ENCODE measurements around the gene PRR12.
"Not testable (repeated sequence)": the region's sequence is repeated elsewhere in the genome, so short reads cannot be mapped to it uniquely, and the experiment has no call there.

The PRR12 gene

DNA sequence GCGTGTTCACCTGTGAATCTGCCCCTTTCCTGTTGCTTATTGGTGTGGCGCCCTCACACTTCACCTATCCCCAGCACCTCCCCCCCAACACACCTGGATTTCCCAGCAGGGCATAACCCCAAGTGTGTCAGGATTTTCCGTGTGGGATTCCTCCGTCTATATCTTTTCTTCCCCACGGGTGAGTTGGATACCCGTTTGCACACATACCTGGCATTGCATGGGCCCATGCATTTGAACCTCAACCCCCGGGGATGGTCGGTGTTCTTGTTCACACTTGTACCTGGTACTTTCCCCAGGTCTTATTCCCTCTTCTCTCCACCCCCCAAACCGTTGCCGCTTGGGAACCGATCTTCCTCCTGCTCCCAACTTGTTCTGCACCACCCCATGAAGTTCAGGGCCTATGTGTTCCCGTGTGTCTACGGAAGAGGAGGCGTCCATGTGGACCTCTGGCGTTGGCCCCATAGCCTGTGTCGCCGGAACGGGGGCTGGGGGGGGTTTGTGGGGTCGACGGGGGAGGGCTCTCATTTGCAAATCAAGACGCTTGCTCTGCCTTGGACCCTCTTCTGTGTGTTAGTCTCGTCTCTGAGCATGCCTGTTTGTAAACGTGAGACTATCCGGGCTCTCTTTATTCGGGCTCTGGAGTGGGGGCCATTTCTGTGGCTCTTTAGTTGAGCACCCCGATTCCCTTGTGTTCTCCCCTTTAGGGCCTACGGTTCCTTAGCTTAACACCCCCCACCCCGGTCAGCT is 1.7 kb downstream of the PRR12 start:
- DNase-seq = peak; percentile 21

DNA sequence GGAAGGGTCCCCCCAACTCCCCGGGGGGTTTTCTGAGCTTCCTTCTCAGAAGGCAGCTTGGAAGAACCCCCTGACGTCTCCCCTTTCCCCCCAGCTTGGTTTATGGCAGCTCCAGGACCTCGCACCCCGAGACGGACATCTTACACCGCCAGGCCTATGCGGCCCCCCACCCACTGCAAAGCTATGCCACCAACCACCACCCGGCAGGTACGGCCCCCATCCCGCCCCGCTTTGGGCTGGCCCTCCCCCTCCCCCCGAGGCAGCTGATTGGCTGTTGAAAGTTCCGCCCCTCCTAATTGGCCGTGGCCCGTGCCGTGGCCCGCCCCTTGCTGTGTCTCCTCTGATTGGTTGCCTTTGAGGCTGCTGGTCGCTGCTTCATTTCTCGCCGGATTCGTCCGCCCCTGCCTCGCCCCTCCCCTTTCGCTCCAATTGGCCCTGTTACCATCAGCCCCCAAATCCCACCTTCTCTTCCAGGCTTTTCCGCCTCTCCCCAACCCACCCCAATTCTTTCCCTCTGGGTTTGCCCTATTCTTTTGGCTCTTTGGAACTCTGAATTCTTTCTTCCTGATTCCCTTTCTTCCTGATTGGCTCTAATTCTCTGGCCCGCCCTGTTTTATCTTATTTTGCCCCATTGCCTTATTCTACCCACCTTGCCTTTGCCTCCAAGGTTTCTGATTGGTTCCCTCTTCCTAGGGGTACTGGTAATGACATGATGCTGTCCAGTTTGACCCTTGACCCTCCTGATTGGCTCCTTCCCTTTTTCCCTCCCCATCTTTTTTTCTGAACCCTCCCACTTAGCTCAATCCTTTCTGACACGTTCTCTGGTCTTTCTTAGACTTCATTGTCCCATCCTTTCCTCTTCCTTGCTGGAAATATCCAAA is 2.5 kb downstream of the PRR12 start:
- DNase-seq = peak; percentile 97

DNA sequence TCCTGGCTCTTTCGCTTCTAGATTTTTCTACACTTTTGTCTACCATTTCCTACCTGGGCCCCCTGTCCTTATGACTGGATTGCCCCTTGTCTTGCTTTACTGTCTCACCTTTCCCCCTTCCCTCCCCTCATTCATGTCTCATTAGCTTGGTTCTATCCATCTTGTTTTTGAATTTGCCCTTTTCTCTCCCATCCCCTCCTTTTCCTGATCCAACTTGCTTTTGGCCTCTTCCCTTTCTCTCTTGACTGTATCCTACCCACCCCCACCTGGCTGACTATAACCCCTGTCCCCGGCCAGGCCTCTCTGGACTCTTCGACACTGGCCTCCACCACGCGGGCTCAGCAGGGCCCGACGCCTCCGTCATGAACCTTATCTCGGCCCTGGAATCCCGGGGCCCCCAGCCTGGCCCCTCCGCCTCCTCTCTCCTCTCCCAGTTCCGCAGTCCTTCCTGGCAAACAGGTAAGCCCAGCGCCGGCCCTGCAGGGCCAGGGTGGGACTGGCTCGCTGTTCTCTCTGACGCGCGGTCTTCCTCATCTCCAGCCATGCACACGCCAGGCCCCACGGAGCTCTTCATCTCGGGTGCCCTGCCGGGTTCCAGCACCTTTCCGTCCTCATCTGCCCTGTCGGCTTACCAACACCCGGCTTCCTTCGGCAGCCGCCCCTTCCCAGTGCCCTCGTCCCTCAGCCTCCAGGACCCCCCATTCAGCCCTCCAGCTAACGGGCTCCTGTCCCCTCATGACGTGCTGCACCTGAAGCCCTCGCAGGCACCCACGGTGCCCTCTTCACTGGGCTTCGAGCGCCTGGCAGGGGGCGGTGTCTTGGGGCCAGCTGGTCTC is 3.4 kb downstream of the PRR12 start:
- DNase-seq = no peak

DNA sequence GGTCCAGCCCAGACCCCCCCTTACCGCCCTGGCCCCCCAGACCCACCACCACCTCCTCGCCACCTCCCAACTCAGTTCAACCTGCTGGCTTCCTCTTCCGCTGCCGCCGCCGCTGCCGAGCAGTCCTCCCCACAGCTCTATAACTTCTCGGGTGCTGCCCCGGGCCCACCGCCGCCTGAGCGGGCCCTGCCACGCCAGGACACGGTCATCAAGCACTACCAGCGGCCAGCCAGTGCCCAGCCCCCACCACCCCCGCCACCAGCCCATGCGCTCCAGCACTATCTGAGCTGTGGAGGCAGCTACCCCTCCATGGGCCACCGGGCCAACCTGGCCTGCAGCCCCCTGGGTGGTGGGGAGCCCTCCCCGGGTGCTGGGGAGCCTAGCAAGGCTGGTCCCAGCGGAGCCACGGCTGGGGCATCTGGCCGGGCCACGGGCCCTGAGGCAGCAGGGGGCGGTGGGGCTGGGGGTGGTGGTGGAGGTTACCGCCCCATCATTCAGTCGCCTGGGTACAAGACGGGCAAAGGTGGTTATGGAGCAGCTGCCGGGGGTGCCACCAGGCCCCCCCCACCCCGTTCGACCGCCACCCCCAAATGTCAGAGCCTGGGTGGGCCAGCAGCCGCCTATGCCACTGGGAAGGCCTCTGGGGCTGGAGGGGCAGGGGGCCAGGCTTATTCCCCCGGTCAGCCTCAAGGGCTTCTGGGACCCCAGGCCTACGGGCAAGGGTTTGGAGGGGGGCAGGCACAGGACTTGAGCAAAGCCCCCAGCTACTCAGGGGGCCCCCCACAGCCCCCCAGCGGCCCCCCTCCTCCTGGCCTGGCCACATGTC is 4.2 kb downstream of the PRR12 start:
- DNase-seq = no peak

DNA sequence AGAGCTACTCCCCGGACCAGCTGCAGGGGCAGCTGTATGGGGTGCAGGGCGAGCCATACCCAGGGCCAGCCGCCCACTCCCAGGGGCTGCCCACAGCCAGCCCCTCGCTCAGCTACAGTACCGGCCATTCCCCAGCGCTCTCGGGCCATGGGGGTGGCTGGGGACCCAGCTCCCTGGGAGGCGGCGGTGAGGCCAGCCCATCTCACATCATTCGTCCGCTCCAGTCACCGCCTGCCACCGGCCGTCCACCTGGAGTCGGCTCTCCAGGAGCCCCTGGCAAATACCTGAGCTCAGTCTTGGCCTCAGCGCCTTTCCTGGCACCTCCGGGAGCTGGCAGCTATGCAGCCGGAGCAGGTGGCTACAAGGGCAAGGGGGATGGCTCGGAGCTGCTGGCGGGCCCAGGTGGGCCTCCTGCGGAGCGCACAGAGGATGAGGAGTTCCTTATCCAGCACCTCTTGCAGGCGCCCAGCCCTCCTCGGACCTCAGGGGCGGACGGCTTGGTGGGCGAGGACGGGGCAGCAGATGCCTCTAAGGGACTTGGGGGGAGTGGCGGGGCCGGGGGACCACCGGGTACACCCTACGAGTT is 4.9 kb downstream of the PRR12 start:
- no peak for DNase-seq

DNA sequence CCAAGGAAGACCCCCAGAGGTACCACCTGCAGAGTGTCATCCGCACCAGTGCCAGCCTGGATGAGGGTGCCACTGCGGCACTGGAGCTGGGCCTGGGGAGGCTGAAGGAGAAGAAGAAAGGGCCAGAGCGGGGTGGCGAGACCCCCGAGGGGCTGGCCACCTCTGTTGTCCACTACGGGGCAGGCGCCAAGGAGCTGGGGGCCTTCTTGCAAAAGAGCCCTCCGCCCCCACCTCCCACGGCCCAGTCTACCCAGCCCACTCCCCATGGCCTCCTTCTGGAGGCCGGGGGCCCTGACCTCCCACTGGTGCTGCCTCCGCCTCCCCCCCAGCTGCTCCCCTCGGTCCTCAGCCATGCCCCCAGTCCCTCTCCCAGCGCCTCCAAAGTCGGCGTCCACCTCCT is 5.4 kb downstream of the PRR12 start:
- no peak for DNase-seq

DNA sequence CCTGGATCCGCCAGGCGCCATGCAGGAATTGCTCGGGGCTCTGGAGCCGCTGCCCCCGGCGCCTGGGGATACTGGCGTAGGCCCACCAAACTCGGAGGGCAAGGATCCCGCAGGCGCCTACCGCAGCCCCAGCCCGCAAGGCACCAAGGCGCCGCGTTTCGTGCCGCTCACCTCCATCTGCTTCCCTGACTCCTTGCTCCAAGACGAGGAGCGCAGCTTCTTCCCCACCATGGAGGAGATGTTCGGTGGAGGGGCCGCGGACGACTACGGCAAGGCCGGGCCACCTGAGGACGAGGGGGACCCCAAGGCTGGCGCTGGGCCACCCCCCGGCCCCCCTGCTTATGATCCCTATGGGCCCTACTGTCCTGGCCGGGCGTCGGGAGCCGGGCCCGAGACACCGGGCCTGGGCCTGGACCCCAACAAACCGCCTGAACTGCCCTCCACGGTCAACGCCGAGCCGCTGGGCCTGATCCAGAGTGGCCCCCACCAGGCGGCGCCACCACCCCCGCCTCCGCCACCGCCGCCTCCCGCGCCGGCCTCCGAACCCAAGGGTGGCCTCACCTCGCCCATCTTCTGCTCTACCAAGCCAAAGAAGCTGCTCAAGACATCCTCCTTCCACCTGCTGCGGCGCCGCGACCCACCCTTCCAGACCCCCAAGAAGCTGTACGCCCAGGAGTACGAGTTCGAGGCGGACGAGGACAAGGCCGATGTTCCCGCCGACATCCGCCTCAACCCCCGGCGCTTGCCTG is 6.1 kb downstream of the PRR12 start:
- DNase-seq = no peak

DNA sequence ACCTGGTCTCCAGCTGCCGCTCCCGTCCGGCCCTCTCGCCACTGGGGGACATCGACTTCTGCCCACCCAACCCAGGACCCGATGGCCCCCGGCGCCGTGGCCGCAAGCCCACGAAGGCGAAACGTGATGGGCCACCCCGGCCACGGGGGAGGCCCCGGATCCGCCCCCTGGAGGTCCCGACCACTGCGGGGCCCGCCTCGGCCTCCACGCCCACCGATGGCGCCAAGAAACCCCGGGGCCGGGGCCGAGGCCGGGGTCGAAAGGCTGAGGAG is 6.7 kb downstream of the PRR12 start:
- DNase-seq = no peak

DNA sequence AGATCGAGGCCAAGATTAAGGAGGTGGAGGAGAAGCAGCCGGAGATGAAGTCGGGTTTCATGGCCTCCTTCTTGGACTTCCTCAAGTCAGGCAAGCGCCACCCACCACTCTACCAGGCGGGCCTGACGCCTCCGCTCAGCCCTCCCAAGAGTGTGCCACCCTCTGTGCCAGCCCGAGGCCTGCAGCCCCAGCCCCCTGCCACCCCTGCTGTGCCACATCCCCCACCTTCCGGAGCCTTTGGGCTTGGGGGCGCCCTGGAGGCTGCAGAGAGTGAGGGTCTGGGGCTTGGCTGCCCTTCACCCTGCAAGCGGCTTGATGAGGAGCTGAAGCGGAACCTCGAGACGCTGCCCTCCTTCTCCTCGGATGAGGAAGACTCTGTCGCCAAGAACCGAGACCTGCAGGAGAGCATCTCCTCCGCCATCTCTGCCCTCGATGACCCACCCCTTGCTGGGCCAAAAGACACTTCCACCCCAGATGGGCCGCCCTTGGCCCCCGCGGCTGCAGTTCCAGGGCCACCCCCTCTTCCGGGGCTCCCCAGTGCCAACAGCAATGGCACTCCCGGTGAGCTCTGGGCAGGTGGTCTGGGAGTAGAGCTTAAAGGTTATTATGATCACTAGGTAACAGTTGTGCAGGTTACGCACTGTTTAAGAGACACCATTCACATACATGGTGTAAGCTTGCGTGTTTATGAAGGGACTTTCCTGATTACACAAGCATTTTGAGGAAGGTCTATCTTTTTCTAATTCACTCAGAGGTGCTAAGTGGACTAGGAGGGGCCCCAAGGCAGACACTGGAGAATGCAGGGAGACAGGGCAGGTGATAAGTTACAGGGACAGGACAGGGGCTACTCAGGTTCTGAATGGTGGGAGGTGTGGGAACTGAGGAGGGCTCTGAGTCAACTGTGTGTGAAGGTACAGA is 8.7 kb downstream of the PRR12 start:
- DNase-seq = no peak

DNA sequence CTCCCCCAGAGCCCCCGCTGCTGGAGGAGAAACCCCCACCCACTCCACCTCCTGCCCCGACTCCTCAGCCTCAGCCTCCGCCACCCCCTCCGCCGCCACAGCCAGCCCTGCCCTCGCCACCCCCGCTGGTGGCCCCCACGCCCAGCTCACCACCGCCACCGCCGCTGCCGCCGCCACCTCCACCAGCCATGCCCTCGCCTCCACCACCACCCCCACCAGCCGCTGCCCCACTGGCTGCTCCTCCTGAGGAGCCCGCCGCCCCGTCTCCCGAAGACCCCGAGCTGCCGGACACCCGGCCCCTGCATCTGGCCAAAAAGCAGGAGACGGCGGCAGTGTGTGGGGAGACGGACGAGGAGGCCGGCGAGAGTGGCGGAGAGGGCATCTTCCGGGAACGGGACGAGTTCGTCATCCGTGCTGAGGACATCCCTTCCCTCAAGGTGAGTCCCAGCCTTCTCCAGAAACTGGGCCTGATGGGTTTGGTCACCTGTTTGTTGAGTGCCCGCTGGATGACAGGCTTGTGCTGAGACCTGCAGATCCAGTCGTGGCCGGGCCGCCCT is 10.6 kb downstream of the PRR12 start:
- no peak for DNase-seq

DNA sequence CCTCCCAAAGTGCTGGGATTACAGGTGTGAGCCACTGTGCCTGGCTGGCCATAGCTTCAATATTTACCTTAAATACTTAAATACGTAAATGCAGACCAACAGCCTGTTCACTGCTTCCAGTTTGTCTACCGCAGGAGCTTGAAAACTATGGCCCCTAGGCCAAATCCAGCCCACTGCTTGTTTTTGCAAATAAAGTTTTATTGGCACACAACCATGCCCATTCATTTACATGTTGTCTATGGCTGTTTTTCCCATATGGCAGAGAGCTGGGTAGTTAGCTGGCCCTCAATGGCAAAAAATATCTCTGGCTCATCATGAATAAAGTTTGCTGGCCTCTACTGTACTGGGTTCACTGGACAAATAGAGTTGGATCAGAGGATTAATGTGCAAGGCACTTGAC is 11.8 kb downstream of the PRR12 start:
- no peak for DNase-seq

DNA sequence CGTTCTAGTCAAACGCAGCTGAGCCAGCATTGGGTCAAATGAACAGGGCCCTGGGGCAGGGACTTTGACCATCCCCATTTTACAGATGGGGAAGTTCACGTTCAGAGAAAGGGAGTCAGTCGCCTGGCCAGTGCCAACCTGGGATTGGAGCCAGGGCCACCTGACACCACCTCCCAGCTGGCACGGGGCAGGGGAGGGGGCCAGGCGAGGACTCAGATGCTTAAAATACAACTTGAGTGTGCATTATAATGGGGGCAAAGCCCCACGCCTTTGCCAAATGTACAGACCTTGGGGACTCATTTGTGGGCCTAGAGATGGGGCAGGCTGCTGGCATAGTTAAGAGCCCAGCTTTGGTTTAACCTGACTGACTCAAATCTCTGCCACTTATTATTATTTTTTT is 14.6 kb downstream of the PRR12 start:
- no peak for DNase-seq

DNA sequence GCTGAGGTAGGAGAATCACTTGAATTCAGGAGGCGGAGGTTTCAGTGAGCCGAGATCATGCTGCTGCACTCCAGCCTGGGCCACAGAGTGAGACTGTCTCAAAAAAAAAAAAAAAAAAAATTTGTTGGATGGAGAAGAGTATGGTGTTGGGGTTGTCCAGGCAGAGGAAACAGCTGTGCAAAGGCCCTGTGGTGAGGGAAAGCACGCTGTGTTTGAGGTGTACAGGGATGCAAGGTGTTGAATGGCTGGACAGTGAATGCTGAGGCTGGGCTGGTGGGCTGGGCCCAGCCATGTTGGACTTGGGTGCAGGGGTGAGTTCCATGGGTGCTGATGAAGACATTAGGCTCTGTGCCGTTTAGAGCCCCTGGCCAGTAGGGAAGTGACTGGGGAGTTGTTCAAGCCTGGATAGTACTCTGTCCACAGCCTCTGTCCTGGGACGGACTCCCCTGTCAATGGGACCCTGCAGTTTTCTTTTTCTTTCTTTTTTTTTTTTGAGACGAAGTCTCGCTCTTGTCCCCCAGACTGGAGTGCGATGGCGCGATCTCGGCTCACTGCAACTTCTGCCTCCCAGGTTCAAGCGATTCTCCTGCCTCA is 18.6 kb downstream of the PRR12 start:
- DNase-seq = no peak

DNA sequence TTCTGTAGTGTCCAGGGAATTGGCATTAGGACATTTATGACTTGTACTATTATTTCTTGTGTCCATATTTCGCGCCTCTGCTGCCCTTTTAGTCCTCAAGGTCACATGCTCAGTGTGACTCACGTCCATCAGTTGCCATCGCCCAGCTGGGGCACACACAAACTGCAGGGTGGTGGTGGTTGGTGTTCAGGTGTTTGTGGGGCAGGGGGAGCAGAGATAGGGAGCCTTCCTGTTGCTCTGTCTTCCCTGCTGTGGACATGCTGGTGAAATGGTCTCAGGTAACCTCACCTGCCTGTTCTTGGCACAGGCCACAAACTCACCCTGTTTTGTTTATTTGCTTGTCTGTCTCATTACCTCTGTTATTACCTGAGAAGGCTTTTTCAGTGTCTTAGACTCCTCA is 22.4 kb downstream of the PRR12 start:
- DNase-seq = no peak

DNA sequence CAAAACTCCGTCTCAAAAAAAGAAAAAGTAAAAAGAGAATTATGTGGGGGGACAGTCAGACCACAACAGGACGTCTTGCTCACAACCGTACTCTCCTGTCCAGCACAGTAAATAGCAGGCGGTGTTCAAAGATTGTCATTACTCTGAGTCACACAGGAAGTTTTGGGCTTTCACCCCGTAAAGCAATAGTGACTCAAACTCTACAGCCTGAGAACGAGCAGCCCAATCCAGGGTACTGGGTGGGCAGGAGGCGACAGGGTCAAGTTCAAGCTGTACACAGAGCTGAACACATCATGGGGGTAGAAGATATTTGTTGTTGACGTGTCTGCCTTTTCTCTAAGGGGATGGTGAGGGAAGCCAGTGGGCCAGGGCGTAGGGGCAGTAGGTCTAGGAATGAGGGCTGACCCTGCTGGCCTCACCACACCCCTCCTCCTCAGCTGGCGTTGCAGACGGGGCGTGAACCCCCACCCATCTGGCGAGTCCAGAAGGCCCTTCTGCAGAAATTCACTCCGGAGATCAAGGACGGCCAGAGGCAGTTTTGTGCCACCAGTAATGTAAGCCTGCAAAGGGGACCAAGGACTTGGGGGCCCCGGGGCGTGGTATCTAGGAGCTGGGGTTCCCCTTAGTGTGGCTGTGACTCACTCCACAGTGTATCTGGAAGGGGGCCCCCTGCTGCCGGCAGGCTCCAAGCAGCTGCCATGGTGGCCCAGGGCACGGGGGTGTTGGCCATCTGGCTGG is 23.3 kb downstream of the PRR12 start:
- DNase-seq = peak; percentile 68

DNA sequence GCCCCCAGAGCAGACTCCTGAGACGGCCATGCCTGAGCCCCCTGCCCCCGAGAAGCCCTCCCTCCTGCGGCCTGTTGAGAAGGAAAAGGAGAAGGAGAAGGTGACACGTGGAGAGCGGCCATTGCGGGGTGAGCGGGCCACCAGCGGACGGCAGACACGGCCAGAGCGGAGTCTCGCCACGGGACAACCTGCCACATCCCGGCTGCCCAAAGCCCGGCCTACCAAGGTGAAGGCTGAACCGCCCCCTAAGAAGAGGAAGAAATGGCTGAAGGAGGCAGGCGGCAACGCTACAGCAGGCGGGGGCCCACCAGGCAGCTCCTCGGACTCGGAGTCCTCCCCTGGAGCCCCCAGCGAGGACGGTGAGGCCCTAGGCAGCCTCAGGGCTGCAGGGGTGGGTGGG is 24.9 kb downstream of the PRR12 start:
- no peak for DNase-seq

DNA sequence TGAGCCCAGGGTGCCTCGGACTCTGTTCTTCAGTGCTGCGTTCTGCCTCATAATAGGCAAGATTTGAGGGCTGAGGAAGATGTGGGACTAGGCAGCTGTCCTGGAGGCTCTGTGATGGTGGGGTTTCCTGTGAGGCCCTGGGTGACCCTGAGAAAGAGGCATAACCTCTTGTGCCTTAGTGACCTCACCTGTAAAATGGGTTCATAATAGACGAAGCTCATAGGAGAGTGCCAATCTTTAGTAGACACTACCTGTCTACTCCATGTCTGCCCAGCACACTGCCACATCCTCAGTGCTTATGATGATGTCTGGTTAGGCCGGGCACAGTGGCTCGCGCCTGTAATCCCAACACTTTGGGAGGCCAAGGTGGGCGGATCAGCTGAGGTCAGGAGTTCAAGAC is 25.6 kb downstream of the PRR12 start:
- DNase-seq = no peak

DNA sequence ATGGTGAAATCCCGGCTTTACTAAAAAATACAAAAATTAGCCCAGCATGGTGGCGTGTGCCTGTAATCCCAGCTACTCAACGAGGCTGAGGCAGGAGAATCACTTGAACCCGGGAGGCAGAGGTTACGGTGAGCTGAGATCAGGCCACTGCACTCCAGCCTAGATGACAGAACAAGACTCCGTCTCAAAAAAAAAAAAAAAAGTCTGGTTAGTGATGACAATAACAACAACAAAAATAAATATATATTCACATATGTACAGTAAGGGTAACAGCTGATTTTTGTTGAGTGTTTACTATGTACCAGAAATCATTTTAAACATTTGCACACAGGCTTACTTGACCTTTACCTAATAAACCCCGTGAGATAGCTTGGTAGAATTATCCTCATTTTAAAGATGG is 26.0 kb downstream of the PRR12 start:
- DNase-seq = no peak

DNA sequence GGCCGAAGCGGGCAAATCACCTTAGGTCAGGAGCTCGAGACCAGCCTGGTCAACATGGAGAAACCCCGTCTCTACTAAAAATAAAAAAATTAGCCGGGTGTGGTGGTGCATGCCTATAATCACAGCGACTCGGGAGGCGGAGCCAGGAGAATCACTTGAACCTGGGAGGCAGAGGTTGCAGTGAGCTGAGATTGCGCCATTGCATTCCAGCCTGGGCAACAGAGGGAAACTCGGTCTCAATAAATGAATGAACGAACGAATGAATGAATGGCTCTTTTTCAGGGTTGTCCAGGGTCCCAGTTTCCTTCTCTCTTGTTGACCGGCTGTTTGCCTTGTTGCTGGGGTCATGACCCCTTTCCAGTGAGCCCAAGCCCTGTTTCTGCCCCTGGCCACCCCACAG is 26.9 kb downstream of the PRR12 start:
- not testable (repeated sequence) for DNase-seq
